Raji (cell line): ENCODE measurements around the gene CALB2.

Experiments used
- POLR2A ChIP-seq: IDR thresholded peaks from 2 replicates; pipeline ENCODE4 v1.6.1; 2011; ENCODE audit warnings: low read depth, low read length, control low read depth; ENCODE audit not compliant: insufficient read depth

CALB2 gene

DNA sequence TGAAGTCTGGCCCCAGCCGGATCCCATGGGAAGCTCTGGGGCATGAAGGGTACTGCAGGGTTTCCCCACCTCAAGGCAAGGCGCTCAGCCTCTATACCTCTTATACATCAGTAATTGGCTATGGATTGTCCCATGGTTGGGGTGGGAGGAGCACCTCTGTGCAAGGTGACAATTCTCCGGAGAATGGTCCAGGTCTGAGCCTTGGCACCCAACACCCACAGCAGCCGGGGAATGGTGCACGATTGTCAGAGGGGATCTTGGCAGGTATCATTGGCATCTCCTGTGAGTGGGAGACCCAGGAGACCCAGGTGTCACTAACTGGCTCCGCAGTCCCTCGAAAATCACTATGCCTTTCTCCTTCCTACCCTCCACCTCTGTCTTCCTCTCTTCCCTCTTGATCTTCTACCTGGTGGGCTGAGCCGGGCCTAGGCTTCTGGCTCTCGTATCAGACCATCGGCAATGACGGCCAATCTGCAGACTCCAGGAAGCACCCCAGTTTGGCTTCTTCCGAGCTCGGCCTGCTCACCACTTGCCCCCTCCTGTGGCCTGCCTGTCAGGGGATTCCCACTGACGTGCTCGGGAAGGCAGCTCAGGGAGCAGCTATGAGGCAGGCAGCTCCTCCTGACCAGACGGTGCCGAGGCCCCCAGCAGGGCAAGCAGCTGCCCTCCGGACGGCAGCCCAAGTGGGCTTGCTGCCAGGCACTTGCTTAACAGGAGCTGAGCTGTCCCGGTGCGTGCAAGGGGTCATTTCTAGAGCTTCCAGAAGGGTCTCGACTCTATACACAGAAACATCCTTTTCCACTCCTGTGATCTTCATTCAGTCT, 10.0 kb upstream of the CALB2 start:
- TF ChIP-seq POLR2A = no peak

DNA sequence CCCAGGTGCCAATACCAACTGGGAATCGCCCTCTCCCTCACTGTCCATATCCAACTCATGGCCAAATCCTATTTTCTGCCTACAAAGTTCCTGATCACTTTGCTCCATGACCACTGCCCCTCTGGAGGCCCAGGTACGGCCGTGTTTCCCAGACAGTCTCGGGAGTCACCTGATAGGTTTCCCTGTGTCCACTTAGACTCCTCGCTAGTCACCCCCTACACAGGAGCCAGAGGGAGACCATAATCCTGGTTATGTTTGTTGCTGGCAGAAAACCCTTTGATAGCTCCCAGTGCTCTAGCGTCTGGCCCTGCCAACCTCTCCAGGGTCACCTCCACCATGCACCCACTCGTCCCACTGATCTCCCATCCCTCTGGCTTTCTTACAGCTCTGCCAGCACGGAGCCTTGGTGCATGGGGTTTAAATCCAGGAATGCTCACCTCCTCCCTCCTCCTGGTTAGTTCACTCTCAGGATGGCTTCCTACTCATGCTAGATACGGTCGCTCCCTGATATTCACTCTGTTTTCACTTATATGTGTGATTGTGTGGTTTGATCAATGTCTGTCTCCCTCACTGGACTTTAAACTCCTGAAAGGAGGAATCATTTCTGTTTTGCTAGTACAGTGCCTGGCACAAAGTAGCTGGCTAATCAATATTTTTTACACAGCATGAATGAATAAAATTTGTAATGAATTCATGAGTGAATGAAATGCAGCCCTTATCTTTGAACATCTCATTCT, 7.5 kb upstream of the CALB2 start:
- no peak for TF ChIP-seq POLR2A

GRCh38 chr16:71351558-71351901, 7.0 kb upstream of the CALB2 start:
- TF ChIP-seq POLR2A = no peak

DNA sequence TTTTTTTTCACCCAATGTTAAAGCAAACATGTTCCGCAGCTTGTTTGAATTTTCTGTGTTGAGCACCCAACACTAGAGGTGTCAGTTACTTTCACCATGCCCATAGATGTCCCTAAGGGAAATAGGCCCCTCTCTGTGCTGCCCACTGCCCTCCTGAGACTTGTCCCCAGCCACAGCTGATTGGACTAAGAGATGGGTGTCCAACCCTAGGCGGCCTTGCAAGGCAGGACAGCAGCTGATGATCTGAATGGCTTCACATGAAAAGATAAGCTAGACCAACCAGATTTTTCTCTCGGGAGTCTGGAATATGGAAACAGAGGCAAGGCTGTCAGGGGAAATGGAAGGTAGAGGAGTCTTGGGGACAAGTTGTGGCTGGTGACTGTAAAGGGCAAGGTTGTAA, 6.1 kb upstream of the CALB2 start:
- TF ChIP-seq POLR2A = no peak

GRCh38 chr16:71352963-71353460, 5.5 kb upstream of the CALB2 start:
- TF ChIP-seq POLR2A = no peak

DNA sequence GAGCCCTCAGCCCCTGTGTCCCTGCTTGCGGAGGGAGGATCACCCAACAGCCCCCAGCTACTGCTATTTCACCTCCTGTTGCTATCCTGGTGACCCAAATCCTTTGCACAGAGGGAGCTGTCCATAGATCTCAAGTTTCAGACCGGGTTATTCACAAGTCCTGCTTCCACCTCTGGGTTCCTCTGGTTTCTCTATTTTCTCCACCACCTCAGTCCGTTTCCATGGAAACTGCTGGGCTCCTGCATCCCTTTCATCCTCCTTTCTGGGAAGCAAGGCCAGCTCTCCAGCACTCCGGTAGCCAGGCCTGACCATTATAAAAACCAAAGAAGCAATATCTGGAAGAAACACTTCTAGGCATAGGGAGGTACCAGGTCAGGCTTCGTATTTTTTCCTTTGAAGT, 4.8 kb upstream of the CALB2 start:
- TF ChIP-seq POLR2A = no peak

- no peak for TF ChIP-seq POLR2A
These were observed 4.4 kb upstream of the CALB2 start for GRCh38 chr16:71354156-71354555.

DNA sequence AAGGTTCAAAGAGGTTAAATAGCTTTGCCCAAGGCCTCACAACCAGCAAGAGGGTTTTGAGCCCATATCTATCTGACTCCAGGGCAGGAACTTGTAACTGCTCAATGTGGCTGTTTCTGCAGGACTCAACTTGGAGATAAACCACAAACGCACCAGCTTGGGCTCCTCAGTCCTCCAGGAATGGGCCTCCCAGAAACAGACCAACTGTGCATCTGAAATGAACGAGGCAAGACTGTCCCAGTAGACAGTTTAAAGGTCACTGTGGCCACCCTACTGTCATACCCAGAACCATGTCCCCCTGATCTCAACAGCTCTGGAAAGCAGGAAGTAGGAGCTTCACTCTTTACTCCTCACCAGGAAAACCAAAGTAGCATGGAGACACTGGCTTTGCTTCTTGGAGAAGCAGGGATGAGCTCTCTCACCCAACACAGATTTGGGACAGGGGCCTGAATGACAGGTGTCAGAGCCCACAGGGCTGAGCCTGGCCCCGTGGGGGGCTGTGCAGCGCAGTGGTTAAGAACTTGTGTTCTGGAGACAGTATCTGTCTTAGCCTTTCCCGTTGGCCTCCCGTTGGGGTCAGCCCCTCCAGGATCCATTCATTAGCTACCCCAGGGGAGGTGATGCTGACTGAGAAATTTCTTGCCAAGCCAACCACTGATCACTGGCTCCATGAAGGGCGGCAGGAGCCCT, 2.3 kb upstream of the CALB2 start:
- no peak for TF ChIP-seq POLR2A

- no peak for TF ChIP-seq POLR2A
These were observed 842 bp upstream of the CALB2 start for GRCh38 chr16:71357681-71358080.

DNA sequence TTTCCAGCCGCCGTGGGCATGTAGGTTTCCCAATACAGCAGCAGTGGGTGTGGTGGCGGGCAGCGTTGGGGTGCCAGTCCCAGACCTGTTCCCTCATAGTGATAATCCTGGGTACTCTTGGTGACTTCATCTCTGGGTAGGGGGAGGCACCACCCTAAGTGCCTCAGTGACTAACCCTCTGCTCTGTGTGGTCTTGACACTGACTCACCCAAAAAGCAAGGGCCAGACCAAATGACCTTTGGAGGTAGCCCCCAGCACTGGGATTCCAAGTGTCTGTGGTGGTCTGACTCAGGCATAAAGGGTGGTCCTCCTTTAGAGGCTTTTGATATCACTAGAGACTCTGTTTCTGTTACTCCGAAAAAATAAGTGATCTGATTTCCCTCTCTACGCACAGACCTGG, 908 bp downstream of the CALB2 start:
- TF ChIP-seq POLR2A = no peak

DNA sequence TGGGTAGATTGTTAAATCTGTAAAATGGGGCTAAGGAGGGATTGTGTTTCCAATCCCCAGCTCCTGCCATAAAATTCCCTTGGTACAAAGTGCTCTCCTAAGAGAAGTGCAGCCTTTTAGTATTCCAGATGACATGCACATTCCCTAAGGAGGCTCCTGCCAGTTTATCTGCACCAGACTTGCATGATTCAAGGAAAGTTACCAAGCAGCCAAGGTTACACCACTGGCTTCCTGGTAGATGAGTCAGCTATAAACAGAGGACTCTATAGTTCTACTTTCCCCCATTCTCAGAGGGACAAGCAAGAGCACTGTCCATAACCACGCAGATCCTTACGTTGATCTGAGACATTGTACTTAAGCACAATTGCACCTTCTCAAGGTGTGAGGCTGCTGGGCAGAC, 1.9 kb downstream of the CALB2 start:
- no peak for TF ChIP-seq POLR2A

DNA sequence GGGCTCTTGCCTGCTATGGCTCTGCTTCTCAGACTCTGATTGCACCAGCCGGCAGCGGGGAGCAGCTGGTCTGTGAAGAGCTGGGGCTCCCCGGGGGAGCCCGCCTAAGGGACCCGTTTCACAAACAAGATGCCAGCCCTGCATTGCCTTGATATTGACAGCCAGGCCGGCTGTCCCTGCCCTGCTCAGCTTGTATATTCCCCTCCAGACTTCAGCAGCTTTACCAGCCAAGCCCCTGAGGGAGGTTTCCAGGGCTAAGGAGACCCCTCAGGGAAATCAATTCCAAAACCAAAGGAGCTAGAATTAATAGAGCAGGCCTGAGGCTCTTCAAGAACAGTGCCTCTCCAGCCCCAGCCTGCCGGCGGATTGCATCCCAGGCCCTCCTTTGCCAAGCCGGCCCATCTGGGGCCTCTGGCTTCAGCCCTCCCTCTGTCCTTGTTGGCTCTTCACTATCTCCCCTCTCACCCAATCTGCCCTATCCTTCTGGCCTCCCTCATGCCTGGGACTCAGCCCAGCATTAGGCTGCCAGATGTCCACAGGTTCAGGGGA, 5.7 kb downstream of the CALB2 start:
- TF ChIP-seq POLR2A = no peak

GRCh38 chr16:71365021-71365420, 6.5 kb downstream of the CALB2 start:
- no peak for TF ChIP-seq POLR2A

DNA sequence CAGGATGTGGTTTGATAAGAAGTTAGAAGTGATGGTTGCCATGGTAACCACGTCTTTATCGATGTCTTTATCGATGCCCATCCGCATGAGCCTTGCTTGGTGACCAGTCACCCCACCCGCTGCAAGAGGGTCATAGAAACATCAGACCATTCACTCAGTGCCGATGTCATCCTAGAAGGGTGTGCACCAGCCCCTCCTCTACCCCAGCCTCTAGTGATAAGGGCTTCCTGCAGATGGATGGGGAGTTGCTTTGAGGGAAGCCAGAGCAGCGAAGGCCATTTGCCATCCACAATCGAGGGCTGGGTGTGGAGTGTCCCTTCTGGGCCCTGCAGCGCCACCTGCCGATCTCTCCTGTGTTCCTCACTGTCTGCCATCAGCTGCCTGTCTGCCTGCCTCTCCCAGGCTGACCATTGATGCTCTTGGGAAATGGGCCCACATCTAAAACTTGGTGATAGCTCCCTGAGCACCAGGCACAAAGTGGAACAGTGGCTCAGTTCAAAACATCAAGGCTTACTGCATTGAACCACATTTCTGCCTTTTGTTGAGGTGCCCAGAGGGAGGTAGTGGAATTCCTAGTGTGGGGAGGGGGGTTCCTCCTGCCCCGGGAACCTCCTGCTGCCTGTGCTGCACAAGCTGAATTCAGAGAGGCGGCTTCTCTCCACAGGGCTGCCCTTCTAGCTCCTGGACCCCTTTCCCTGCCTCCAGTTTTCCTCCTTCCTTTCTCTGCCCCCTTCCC, 8.9 kb downstream of the CALB2 start:
- no peak for TF ChIP-seq POLR2A

- no peak for TF ChIP-seq POLR2A
These were observed 10.4 kb downstream of the CALB2 start for GRCh38 chr16:71368958-71369357.
